Raji (cell line): ENCODE results near the gene MTERF4.

Source experiments
- POLR2A ChIP-seq: IDR thresholded peaks from 2 replicates; pipeline ENCODE4 v1.6.1; 2011; ENCODE audit warnings: low read depth, low read length, control low read depth; ENCODE audit not compliant: insufficient read depth

The MTERF4 gene

GRCh38 chr2:241137276-241138190 is 35.4 kb upstream of the MTERF4 start:
- no peak for TF ChIP-seq POLR2A

- no peak for TF ChIP-seq POLR2A
Observed at GRCh38 chr2:241136661-241137260, 34.7 kb upstream of the MTERF4 start.

- TF ChIP-seq POLR2A: no peak
Observed at GRCh38 chr2:241136191-241136590, 34.1 kb upstream of the MTERF4 start.

GRCh38 chr2:241135737-241136136 is 33.6 kb upstream of the MTERF4 start:
- no peak for TF ChIP-seq POLR2A

- no peak for TF ChIP-seq POLR2A
Observed at GRCh38 chr2:241134711-241135110, 32.6 kb upstream of the MTERF4 start.

GRCh38 chr2:241133436-241133820 is 31.3 kb upstream of the MTERF4 start:
- TF ChIP-seq POLR2A: no peak

GRCh38 chr2:241132538-241133435 is 30.7 kb upstream of the MTERF4 start:
- no peak for TF ChIP-seq POLR2A

GRCh38 chr2:241131531-241131930 is 29.4 kb upstream of the MTERF4 start:
- no peak for TF ChIP-seq POLR2A

GRCh38 chr2:241130316-241130715 is 28.2 kb upstream of the MTERF4 start:
- no peak for TF ChIP-seq POLR2A

GRCh38 chr2:241129086-241129871 is 27.2 kb upstream of the MTERF4 start:
- no peak for TF ChIP-seq POLR2A

- TF ChIP-seq POLR2A: no peak
Observed at GRCh38 chr2:241128266-241128665, 26.2 kb upstream of the MTERF4 start.

GRCh38 chr2:241126771-241127202 is 24.7 kb upstream of the MTERF4 start:
- TF ChIP-seq POLR2A: no peak

- no peak for TF ChIP-seq POLR2A
Observed at GRCh38 chr2:241126201-241126611, 24.1 kb upstream of the MTERF4 start.

GRCh38 chr2:241125626-241126025 is 23.5 kb upstream of the MTERF4 start:
- no peak for TF ChIP-seq POLR2A

- no peak for TF ChIP-seq POLR2A
Observed at GRCh38 chr2:241123816-241124536, 21.9 kb upstream of the MTERF4 start.
